ENCODE measurements around the gene CBLC.

CBLC gene

GRCh38 chr19:44753932-44754749 lies 23.5 kb upstream of the CBLC start:
- Histone ChIP-seq H3K4me1 (ENCODE audit: control insufficient read depth, insufficient read depth, low read length) (peaks cover 6% of the 10 kb centered on the region; the same call in 1 of the 2 replicates), H3K4me3 (ENCODE audit: low read length) (peak overlapping the region; percentile 44; the same call in 1 of the 2 replicates), H3K36me3 (ENCODE audit: control insufficient read depth, insufficient read depth, low read length) (no peaks in the 10 kb centered on the region), H3K27me3 (ENCODE audit: control insufficient read depth, insufficient read depth, low read length) (peaks cover 36% of the 10 kb centered on the region), H3K27ac (ENCODE audit: low read length) (no peak overlapping the region), H3K9me3 (ENCODE audit: control insufficient read depth, insufficient read depth, low read length) (no peaks in the 10 kb centered on the region)
- WGBS (ENCODE audit: insufficient coverage, insufficient read length), result no CpG with 5 or more reads among the region's 33 CpGs
- no peak for DNase-seq (ENCODE audit: low read depth, low spot score)

GRCh38 chr19:44754750-44755080 lies 23.0 kb upstream of the CBLC start:
- no peak for DNase-seq (ENCODE audit: low read depth, low spot score)
- peaks cover 30% of the 10 kb centered on the region for H3K27me3 ChIP-seq (ENCODE audit: control insufficient read depth, insufficient read depth, low read length)
- no peaks in the 10 kb centered on the region for H3K9me3 ChIP-seq (ENCODE audit: control insufficient read depth, insufficient read depth, low read length)
- H3K36me3 ChIP-seq (ENCODE audit: control insufficient read depth, insufficient read depth, low read length), result no peaks in the 10 kb centered on the region
- peaks cover 6% of the 10 kb centered on the region; the same call in 1 of the 2 replicates for H3K4me1 ChIP-seq (ENCODE audit: control insufficient read depth, insufficient read depth, low read length)
- peak overlapping the region; percentile 5; the same call in 1 of the 2 replicates for H3K4me3 ChIP-seq (ENCODE audit: low read length)
- no CpG with 5 or more reads among the region's 11 CpGs for WGBS (ENCODE audit: insufficient coverage, insufficient read length)
- no peak overlapping the region for H3K27ac ChIP-seq (ENCODE audit: low read length)

GRCh38 chr19:44755219-44755618 lies 22.5 kb upstream of the CBLC start:
- DNase-seq (ENCODE audit: low read depth, low spot score), result no peak
- Histone ChIP-seq H3K27me3 (ENCODE audit: control insufficient read depth, insufficient read depth, low read length) (peaks cover 27% of the 10 kb centered on the region), H3K36me3 (ENCODE audit: control insufficient read depth, insufficient read depth, low read length) (no peaks in the 10 kb centered on the region), H3K4me1 (ENCODE audit: control insufficient read depth, insufficient read depth, low read length) (peaks cover 6% of the 10 kb centered on the region; the same call in 1 of the 2 replicates), H3K9me3 (ENCODE audit: control insufficient read depth, insufficient read depth, low read length) (no peaks in the 10 kb centered on the region), H3K27ac (ENCODE audit: low read length) (no peak overlapping the region), H3K4me3 (ENCODE audit: low read length) (no peak overlapping the region)
- no CpG with 5 or more reads among the region's 4 CpGs for WGBS (ENCODE audit: insufficient coverage, insufficient read length)

GRCh38 chr19:44756089-44756562 lies 21.6 kb upstream of the CBLC start:
- Histone ChIP-seq H3K27me3 (ENCODE audit: control insufficient read depth, insufficient read depth, low read length) (peaks cover 27% of the 10 kb centered on the region), H3K27ac (ENCODE audit: low read length) (no peak overlapping the region), H3K4me3 (ENCODE audit: low read length) (no peak overlapping the region), H3K4me1 (ENCODE audit: control insufficient read depth, insufficient read depth, low read length) (peaks cover 6% of the 10 kb centered on the region; the same call in 1 of the 2 replicates), H3K36me3 (ENCODE audit: control insufficient read depth, insufficient read depth, low read length) (no peaks in the 10 kb centered on the region), H3K9me3 (ENCODE audit: control insufficient read depth, insufficient read depth, low read length) (no peaks in the 10 kb centered on the region)
- DNase-seq (ENCODE audit: low read depth, low spot score), result no peak
- no CpG with 5 or more reads among the region's 7 CpGs for WGBS (ENCODE audit: insufficient coverage, insufficient read length)

- Histone ChIP-seq H3K4me3 (ENCODE audit: low read length) (peak overlapping the region; percentile 43; the same call in 1 of the 2 replicates), H3K27me3 (ENCODE audit: control insufficient read depth, insufficient read depth, low read length) (peaks cover 27% of the 10 kb centered on the region), H3K9me3 (ENCODE audit: control insufficient read depth, insufficient read depth, low read length) (no peaks in the 10 kb centered on the region), H3K36me3 (ENCODE audit: control insufficient read depth, insufficient read depth, low read length) (no peaks in the 10 kb centered on the region), H3K27ac (ENCODE audit: low read length) (no peak overlapping the region), H3K4me1 (ENCODE audit: control insufficient read depth, insufficient read depth, low read length) (peaks cover 6% of the 10 kb centered on the region; the same call in 1 of the 2 replicates)
- no peak for DNase-seq (ENCODE audit: low read depth, low spot score)
- WGBS (ENCODE audit: insufficient coverage, insufficient read length), result no CpG with 5 or more reads among the region's 53 CpGs
Observed at GRCh38 chr19:44757057-44757734, 20.5 kb upstream of the CBLC start.

GRCh38 chr19:44757735-44758505 lies 19.8 kb upstream of the CBLC start:
- no CpG with 5 or more reads among the region's 68 CpGs for WGBS (ENCODE audit: insufficient coverage, insufficient read length)
- no peak overlapping the region for H3K27ac ChIP-seq (ENCODE audit: low read length)
- peaks cover 27% of the 10 kb centered on the region for H3K27me3 ChIP-seq (ENCODE audit: control insufficient read depth, insufficient read depth, low read length)
- H3K4me3 ChIP-seq (ENCODE audit: low read length), result peak overlapping the region; percentile 43; the same call in 1 of the 2 replicates
- H3K9me3 ChIP-seq (ENCODE audit: control insufficient read depth, insufficient read depth, low read length), result no peaks in the 10 kb centered on the region
- H3K36me3 ChIP-seq (ENCODE audit: control insufficient read depth, insufficient read depth, low read length), result no peaks in the 10 kb centered on the region
- H3K4me1 ChIP-seq (ENCODE audit: control insufficient read depth, insufficient read depth, low read length), result peaks cover 6% of the 10 kb centered on the region; the same call in 1 of the 2 replicates
- no peak for DNase-seq (ENCODE audit: low read depth, low spot score)

- no peak for DNase-seq (ENCODE audit: low read depth, low spot score)
- no CpG with 5 or more reads among the region's 9 CpGs for WGBS (ENCODE audit: insufficient coverage, insufficient read length)
- H3K4me1 ChIP-seq (ENCODE audit: control insufficient read depth, insufficient read depth, low read length), result peaks cover 5% of the 10 kb centered on the region; the same call in 1 of the 2 replicates
- no peaks in the 10 kb centered on the region for H3K9me3 ChIP-seq (ENCODE audit: control insufficient read depth, insufficient read depth, low read length)
- peak overlapping the region; percentile 43; the same call in 1 of the 2 replicates for H3K4me3 ChIP-seq (ENCODE audit: low read length)
- H3K27me3 ChIP-seq (ENCODE audit: control insufficient read depth, insufficient read depth, low read length), result peaks cover 27% of the 10 kb centered on the region
- H3K27ac ChIP-seq (ENCODE audit: low read length), result no peak overlapping the region
- no peaks in the 10 kb centered on the region for H3K36me3 ChIP-seq (ENCODE audit: control insufficient read depth, insufficient read depth, low read length)
Observed at GRCh38 chr19:44758596-44758995, 19.1 kb upstream of the CBLC start.

GRCh38 chr19:44759083-44759804 lies 18.4 kb upstream of the CBLC start:
- WGBS (ENCODE audit: insufficient coverage, insufficient read length), result no CpG with 5 or more reads among the region's 10 CpGs
- no peak for DNase-seq (ENCODE audit: low read depth, low spot score)
- H3K4me1 ChIP-seq (ENCODE audit: control insufficient read depth, insufficient read depth, low read length), result peaks cover 5% of the 10 kb centered on the region; the same call in 1 of the 2 replicates

GRCh38 chr19:44762038-44762437 lies 15.7 kb upstream of the CBLC start:
- Histone ChIP-seq H3K4me3 (ENCODE audit: low read length) (no peak overlapping the region), H3K9me3 (ENCODE audit: control insufficient read depth, insufficient read depth, low read length) (no peaks in the 10 kb centered on the region), H3K4me1 (ENCODE audit: control insufficient read depth, insufficient read depth, low read length) (0 out of 2 replicates have a peak, but pooled peaks cover 1% of the 10 kb centered on the region), H3K36me3 (ENCODE audit: control insufficient read depth, insufficient read depth, low read length) (no peaks in the 10 kb centered on the region), H3K27ac (ENCODE audit: low read length) (no peak overlapping the region), H3K27me3 (ENCODE audit: control insufficient read depth, insufficient read depth, low read length) (peaks cover 5% of the 10 kb centered on the region; the same call in 1 of the 2 replicates)
- no peak for DNase-seq (ENCODE audit: low read depth, low spot score)
- no CpG with 5 or more reads among the region's 8 CpGs for WGBS (ENCODE audit: insufficient coverage, insufficient read length)

More at GRCh38 chr19:44759083-44759804, 18.4 kb upstream of the CBLC start:
- Histone ChIP-seq H3K4me3 (ENCODE audit: low read length) (no peak overlapping the region), H3K36me3 (ENCODE audit: control insufficient read depth, insufficient read depth, low read length) (no peaks in the 10 kb centered on the region), H3K27me3 (ENCODE audit: control insufficient read depth, insufficient read depth, low read length) (peaks cover 27% of the 10 kb centered on the region), H3K9me3 (ENCODE audit: control insufficient read depth, insufficient read depth, low read length) (no peaks in the 10 kb centered on the region), H3K27ac (ENCODE audit: low read length) (no peak overlapping the region)

All from iPS DF 6.9 (cell line).